Stimulated activated CD4-positive, alpha-beta T cell treated with anti-CD3 and anti-CD28 coated beads, Interleukin-2, amount 100 ng/mL, for 48 hours (primary cell): ENCODE measurements around the gene EPS8.
"Not testable (repeated sequence)": the region's sequence is repeated elsewhere in the genome, so short reads cannot be mapped to it uniquely, and the experiment has no call there.

Source experiments
- DNase-seq, 2 donors: peaks; one replicate each; pipeline ENCODE4 v3.0.0-alpha.2; 2020

Gene EPS8

GRCh38 chr12:15796493-15797141 lies 7.4 kb upstream of the EPS8 start:
- DNase-seq: no peak

- DNase-seq: no peak
These were observed 5.6 kb upstream of the EPS8 start for GRCh38 chr12:15794836-15795235.

GRCh38 chr12:15794196-15794595 lies 5.0 kb upstream of the EPS8 start:
- no peak for DNase-seq

GRCh38 chr12:15788233-15789219 lies 662 bp downstream of the EPS8 start:
- peak; percentile 3 to 14 for DNase-seq

GRCh38 chr12:15787778-15788177 lies 1.4 kb downstream of the EPS8 start:
- no peak for DNase-seq

GRCh38 chr12:15786772-15787171 lies 2.4 kb downstream of the EPS8 start:
- DNase-seq: no peak

- no peak for DNase-seq
These were observed 5.9 kb downstream of the EPS8 start for GRCh38 chr12:15783288-15783687.

- DNase-seq: no peak
These were observed 6.5 kb downstream of the EPS8 start for GRCh38 chr12:15782667-15783066.

- DNase-seq: no peak
These were observed 9.3 kb downstream of the EPS8 start for GRCh38 chr12:15779925-15780324.

GRCh38 chr12:15778126-15778525 lies 11.1 kb downstream of the EPS8 start:
- no peak for DNase-seq

- DNase-seq: no peak
These were observed 11.7 kb downstream of the EPS8 start for GRCh38 chr12:15777355-15778012.

GRCh38 chr12:15776532-15776931 lies 12.7 kb downstream of the EPS8 start:
- no peak for DNase-seq

- DNase-seq: no peak
These were observed 14.4 kb downstream of the EPS8 start for GRCh38 chr12:15774819-15775218.

- DNase-seq: no peak
These were observed 16.7 kb downstream of the EPS8 start for GRCh38 chr12:15772405-15773018.

GRCh38 chr12:15770581-15770980 lies 18.6 kb downstream of the EPS8 start:
- DNase-seq: no peak

GRCh38 chr12:15770021-15770420 lies 19.2 kb downstream of the EPS8 start:
- no peak for DNase-seq

GRCh38 chr12:15769586-15769985 lies 19.6 kb downstream of the EPS8 start:
- no peak for DNase-seq

- DNase-seq: no peak
These were observed 21.9 kb downstream of the EPS8 start for GRCh38 chr12:15767301-15767700.

- no peak for DNase-seq
These were observed 25.9 kb downstream of the EPS8 start for GRCh38 chr12:15763328-15763727.

- DNase-seq: not testable (repeated sequence)
These were observed 27.0 kb downstream of the EPS8 start for GRCh38 chr12:15762162-15762561.

- no peak for DNase-seq
These were observed 31.5 kb downstream of the EPS8 start for GRCh38 chr12:15757553-15758255.

GRCh38 chr12:15756822-15757221 lies 32.4 kb downstream of the EPS8 start:
- DNase-seq: no peak
